Measurements from ENCODE around the gene BCL3.
"Not testable (repeated sequence)": the region's sequence is repeated elsewhere in the genome, so short reads cannot be mapped to it uniquely, and the experiment has no call there.

Gene BCL3

DNA sequence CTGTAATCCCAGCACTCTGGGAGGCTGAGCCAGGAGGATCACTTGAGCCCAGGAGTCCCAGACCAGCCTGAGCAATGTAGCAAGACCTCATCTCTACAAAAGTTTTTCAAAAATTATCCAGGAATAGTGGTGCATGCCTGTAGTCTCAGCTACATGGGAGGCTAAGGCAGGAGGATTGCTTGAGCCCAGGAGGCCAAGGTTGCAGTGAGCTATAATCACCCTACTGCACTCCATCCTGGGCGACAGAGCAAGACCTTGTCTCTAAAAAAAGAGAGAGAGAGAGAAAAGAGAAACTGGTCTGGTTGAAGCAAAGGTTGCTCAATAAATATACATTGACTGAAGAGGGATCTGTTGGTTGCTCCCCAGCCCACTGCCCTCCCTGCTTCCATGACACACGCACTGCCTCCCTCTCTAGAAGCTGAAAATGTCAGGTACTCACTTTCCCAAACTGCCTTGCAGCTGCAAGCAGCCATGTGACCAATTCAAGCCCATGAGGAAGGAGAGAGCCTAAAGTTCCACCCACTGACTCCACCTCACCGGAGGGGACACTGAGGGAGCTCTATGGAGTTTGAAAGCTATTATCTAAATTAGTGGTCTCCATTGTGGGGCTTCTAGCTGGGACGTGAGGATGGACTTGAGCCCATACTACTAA is 35.5 kb upstream of the BCL3 start:
- no peak overlapping the region for H3K4me3 ChIP-seq (ENCODE audit: control insufficient read depth, low read depth, low read length)
- no peak for DNase-seq (ENCODE audit: low read depth)
- TF ChIP-seq CTCF (IDR thresholded peaks at IDR 0.05; ENCODE audit: control insufficient read depth, insufficient read depth, low read depth, low read length, missing control alignments) = no peak

- no peak for TF ChIP-seq CTCF (IDR thresholded peaks at IDR 0.05; ENCODE audit: control insufficient read depth, insufficient read depth, low read depth, low read length, missing control alignments)
- H3K4me3 ChIP-seq (ENCODE audit: control insufficient read depth, low read depth, low read length) = no peak overlapping the region
- DNase-seq (ENCODE audit: low read depth) = no peak
Measured at GRCh38 chr19:44714597-44715169, 33.8 kb upstream of the BCL3 start.

GRCh38 chr19:44717603-44718002 is 30.9 kb upstream of the BCL3 start:
- H3K4me3 ChIP-seq (ENCODE audit: control insufficient read depth, low read depth, low read length) = no peak overlapping the region
- no peak for DNase-seq (ENCODE audit: low read depth)
- TF ChIP-seq CTCF (IDR thresholded peaks at IDR 0.05; ENCODE audit: control insufficient read depth, insufficient read depth, low read depth, low read length, missing control alignments) = no peak

DNA sequence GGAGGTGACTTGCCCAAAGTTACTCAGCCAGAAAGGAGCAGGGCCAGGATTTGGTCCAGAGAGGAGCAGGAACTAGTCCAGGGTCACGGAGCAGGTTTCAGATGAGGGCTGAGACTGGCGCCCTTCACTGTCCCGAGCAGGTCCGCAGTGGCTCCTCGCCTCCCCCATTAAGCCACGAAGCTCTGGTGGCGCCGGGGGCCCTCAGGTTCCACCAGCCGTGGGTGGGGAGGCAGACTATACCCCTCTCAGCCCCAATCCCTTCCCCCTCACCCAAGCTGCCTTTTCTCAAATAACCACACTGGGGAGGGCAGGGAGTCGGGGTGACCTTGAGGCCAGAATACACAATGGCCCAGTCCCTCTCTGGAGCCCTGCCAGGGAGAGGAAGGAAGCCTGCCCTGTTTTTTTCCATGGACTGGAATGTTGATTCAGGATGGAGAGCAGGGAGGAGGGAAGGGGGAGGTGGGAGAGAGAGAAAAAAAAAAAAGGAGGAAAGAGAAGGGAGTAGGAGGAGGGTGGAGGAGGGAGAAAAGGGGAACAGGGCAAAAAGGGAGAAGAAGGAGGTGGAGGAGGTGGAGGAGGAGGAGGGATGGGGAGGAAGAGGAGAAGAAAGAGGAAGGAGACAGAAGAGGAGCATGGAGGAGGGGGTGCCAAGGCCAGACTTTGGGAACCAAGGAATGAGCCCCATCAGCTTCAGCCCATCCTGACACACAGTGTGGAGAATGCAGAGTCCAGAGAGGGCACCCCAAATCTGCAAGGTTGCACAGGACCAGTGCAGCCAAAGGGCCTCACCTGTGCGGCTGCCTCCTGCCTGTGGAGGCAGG is 29.9 kb upstream of the BCL3 start:
- no peak overlapping the region for H3K4me3 ChIP-seq (ENCODE audit: control insufficient read depth, low read depth, low read length)
- DNase-seq (ENCODE audit: low read depth) = no peak
- no peak for TF ChIP-seq CTCF (IDR thresholded peaks at IDR 0.05; ENCODE audit: control insufficient read depth, insufficient read depth, low read depth, low read length, missing control alignments)

GRCh38 chr19:44719262-44719701 is 29.2 kb upstream of the BCL3 start:
- TF ChIP-seq CTCF (IDR thresholded peaks at IDR 0.05; ENCODE audit: control insufficient read depth, insufficient read depth, low read depth, low read length, missing control alignments) = no peak
- no peak for DNase-seq (ENCODE audit: low read depth)
- no peak overlapping the region for H3K4me3 ChIP-seq (ENCODE audit: control insufficient read depth, low read depth, low read length)

DNA sequence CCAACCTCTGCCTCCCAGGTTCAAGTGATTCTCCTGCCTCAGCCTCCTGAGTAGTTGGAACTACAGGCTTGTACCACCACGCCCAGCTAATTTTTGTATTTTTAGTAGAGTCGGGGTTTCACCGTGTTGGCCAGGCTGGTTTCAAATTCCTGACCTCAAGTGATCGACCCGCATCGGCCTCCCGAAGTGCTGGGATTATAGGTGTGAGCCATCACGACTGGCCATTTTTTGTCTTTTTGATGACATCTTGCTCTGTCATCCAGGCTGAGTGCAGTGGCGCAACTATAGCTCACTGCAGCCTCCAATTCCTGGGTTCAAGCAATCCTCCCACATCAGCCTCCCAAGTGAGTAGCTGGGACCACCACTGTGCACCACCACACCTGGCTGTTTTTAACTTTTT is 28.1 kb upstream of the BCL3 start:
- H3K4me3 ChIP-seq (ENCODE audit: control insufficient read depth, low read depth, low read length); DNase-seq (ENCODE audit: low read depth): not testable (repeated sequence)

- TF ChIP-seq CTCF (IDR thresholded peaks at IDR 0.05; ENCODE audit: control insufficient read depth, insufficient read depth, low read depth, low read length, missing control alignments) = no peak
- no peak for DNase-seq (ENCODE audit: low read depth)
Measured at GRCh38 chr19:44720945-44721344, 27.6 kb upstream of the BCL3 start.

DNA sequence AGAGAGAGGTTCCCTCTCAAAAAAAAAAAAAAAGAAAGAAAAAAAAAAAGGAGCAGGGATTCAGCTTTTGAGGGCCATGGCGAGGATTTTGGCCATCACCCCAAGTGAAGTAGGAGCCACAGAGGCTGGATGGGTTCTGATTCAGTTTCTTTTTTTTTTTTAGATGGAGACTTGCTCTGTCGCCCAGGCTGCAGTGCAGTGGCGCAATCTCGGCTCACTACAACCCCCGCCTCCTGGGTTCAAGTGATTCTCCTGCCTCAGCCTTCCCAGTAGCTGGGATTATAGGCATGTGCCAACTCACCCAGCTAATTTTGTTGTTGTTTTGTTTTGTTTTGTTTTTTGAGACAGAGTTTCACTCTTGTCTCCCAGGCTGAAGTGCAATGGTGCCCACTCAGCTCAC is 27.1 kb upstream of the BCL3 start:
- DNase-seq (ENCODE audit: low read depth); H3K4me3 ChIP-seq (ENCODE audit: control insufficient read depth, low read depth, low read length): not testable (repeated sequence)

More at GRCh38 chr19:44720945-44721344, 27.6 kb upstream of the BCL3 start:
- no peak overlapping the region for H3K4me3 ChIP-seq (ENCODE audit: control insufficient read depth, low read depth, low read length)
